Fibroblast of lung (primary cell): ENCODE data around the gene RNPEP. TPM values are rescaled to one million over a fixed set of nuclear protein-coding genes. Genes with fewer than 3 reads are reported as not detected.
A peak's percentile ranks its signal among the peaks of the same experiment; 100 is the strongest.

Source experiments
- DNase-seq, 2 donors: peaks; one replicate each; pipeline versions ENCODE4 v3.0.0 to v3.0.0-alpha.2; 2010; ENCODE audit warnings: low read depth in 2 of 2
- H2AFZ ChIP-seq: 2 replicates; pipeline ENCODE4 v1.5.1; 2012; ENCODE audit warnings: low read length, control low read depth, inconsistent platforms
- H3K27ac ChIP-seq: 2 replicates; pipeline ENCODE4 v1.5.1; 2011; ENCODE audit warnings: low read length, control low read depth; ENCODE audit not compliant: insufficient read depth
- H3K27me3 ChIP-seq: 2 replicates; pipeline ENCODE4 v1.5.1; 2011; ENCODE audit warnings: mild to moderate bottlenecking, low read length; ENCODE audit not compliant: control insufficient read depth, insufficient read depth
- H3K36me3 ChIP-seq: 2 replicates; pipeline ENCODE4 v1.5.1; 2011; ENCODE audit warnings: low read length; ENCODE audit not compliant: control insufficient read depth, insufficient read depth
- H3K4me1 ChIP-seq: 2 replicates; pipeline ENCODE4 v1.5.1; 2011; ENCODE audit warnings: low read length; ENCODE audit not compliant: control insufficient read depth, insufficient read depth; ENCODE audit errors: extremely low read depth
- H3K4me2 ChIP-seq: 2 replicates; pipeline ENCODE4 v1.5.1; 2011; ENCODE audit warnings: low read length, control low read depth; ENCODE audit not compliant: insufficient read depth; ENCODE audit errors: extremely low read depth
- H3K4me3 ChIP-seq, 4 experiments: fragments of 200-600 bp in 1 of 4; sonication (generic) in 1 of 4; replicated peaks in 1 of 4; 2 replicates each; pipeline ENCODE4 v1.5.1; 2011 to 2016; ENCODE audit warnings: low read length in 4 of 4, low read depth in 3 of 4, mild to moderate bottlenecking in 3 of 4, control low read depth in 2 of 4, inconsistent platforms in 1 of 4, mixed read lengths in 1 of 4; ENCODE audit not compliant: insufficient read depth in 1 of 4; ENCODE audit errors: control extremely low read depth in 1 of 4
- H3K79me2 ChIP-seq: 2 replicates; pipeline ENCODE4 v1.5.1; 2012; ENCODE audit warnings: mild to moderate bottlenecking, low read length, inconsistent platforms; ENCODE audit not compliant: control insufficient read depth, insufficient read depth
- H3K9ac ChIP-seq: 2 replicates; pipeline ENCODE4 v1.5.1; 2011; ENCODE audit warnings: mild to moderate bottlenecking, low read length, control low read depth; ENCODE audit not compliant: insufficient read depth
- H3K9me3 ChIP-seq: 2 replicates; pipeline ENCODE4 v1.5.1; 2012; ENCODE audit warnings: low read depth, low read length; ENCODE audit not compliant: control insufficient read depth, insufficient read depth
- H4K20me1 ChIP-seq: 2 replicates; pipeline ENCODE4 v1.5.1; 2011; ENCODE audit warnings: low read length; ENCODE audit not compliant: control insufficient read depth, insufficient read depth; ENCODE audit errors: extremely low read depth
- CTCF ChIP-seq, 2 donors: IDR thresholded peaks in 1 of 2; conservative IDR thresholded peaks in 1 of 2; 1 replicate in 1 of 2; 2 replicates in 1 of 2; pipeline ENCODE4 v1.5.1; 2011 to 2012; ENCODE audit warnings: low read length in 2 of 2, control low read depth in 1 of 2, inconsistent platforms in 1 of 2, low read depth in 1 of 2, mild to moderate bottlenecking in 1 of 2
- EZH2 ChIP-seq: IDR thresholded peaks from 2 replicates; pipeline ENCODE4 v1.5.1; 2012; ENCODE audit warnings: low read length, control low read depth, mild to moderate bottlenecking; ENCODE audit errors: missing control alignments
- polyA plus RNA-seq, 2 donors: library from polyadenylated mRNA; depleted of rRNA in 1 of 2; stranded (reverse) in 1 of 2; unstranded in 1 of 2; fragments of >200 nt; gene quantifications; 2 replicates each; pipeline ENCODE4 v1.2.1, GENCODE V29; 2011 to 2012; ENCODE audit warnings: missing spikeins in 1 of 2
- total RNA-seq: library from RNA; depleted of rRNA; stranded (reverse); fragments of >200 nt; gene quantifications from 2 replicates; pipeline ENCODE4 v1.2.1, GENCODE V29; 2014

Gene RNPEP
- total and polyA plus RNA-seq, 2 donors (not counting 1 experiment from before 2014, with no cell fraction given), result 56.9 to 77.1 TPM

GRCh38 chr1:201942129-201942495 lies 40.3 kb upstream of the RNPEP start:
- H3K79me2 ChIP-seq, result peaks cover 12% of the 10 kb centered on the region
- H4K20me1 ChIP-seq, result no peaks in the 10 kb centered on the region
- DNase-seq, result no peak
- H3K9ac ChIP-seq, result no peak overlapping the region
- peak overlapping the region in 1 of 4 experiments; percentile 24 for H3K4me3 ChIP-seq
- no peak overlapping the region for H3K4me2 ChIP-seq
- no peak overlapping the region for H2AFZ ChIP-seq
- no peaks in the 10 kb centered on the region for H3K27me3 ChIP-seq
- no peak for TF ChIP-seq CTCF (conservative IDR thresholded peaks at IDR 0.05 in 1 of 2, IDR thresholded peaks at IDR 0.05 in 1 of 2; ENCODE audit: low read depth in 1 of 2, low read length in 2 of 2)
- TF ChIP-seq EZH2, result no peak
- no peaks in the 10 kb centered on the region for H3K9me3 ChIP-seq
- peaks cover 25% of the 10 kb centered on the region for H3K4me1 ChIP-seq
- no peak overlapping the region for H3K27ac ChIP-seq
- H3K36me3 ChIP-seq, result peaks cover 1% of the 10 kb centered on the region

GRCh38 chr1:201944002-201944401 lies 38.4 kb upstream of the RNPEP start:
- H2AFZ ChIP-seq, result no peak overlapping the region
- no peaks in the 10 kb centered on the region for H3K9me3 ChIP-seq
- no peaks in the 10 kb centered on the region for H4K20me1 ChIP-seq
- no peak overlapping the region for H3K27ac ChIP-seq
- H3K79me2 ChIP-seq, result peaks cover 12% of the 10 kb centered on the region
- H3K4me3 ChIP-seq, result peak overlapping the region in 2 of 4 experiments; percentile 39 to 76
- H3K27me3 ChIP-seq, result no peaks in the 10 kb centered on the region
- peaks cover 20% of the 10 kb centered on the region for H3K4me1 ChIP-seq
- peaks cover 1% of the 10 kb centered on the region for H3K36me3 ChIP-seq
- TF ChIP-seq CTCF (conservative IDR thresholded peaks at IDR 0.05 in 1 of 2, IDR thresholded peaks at IDR 0.05 in 1 of 2; ENCODE audit: low read depth in 1 of 2, low read length in 2 of 2), result no peak
- TF ChIP-seq EZH2, result no peak
- no peak overlapping the region for H3K9ac ChIP-seq
- no peak for DNase-seq
- H3K4me2 ChIP-seq, result peak overlapping the region; percentile 33

GRCh38 chr1:201944639-201945038 lies 37.8 kb upstream of the RNPEP start:
- Histone ChIP-seq H3K4me1 (peaks cover 16% of the 10 kb centered on the region), H2AFZ (no peak overlapping the region), H3K27me3 (no peaks in the 10 kb centered on the region), H3K27ac (no peak overlapping the region), H3K4me3 (peak overlapping the region; percentile 24 to 76 (median 42)), H3K36me3 (peaks cover 1% of the 10 kb centered on the region), H3K4me2 (peak overlapping the region; percentile 82), H3K9me3 (no peaks in the 10 kb centered on the region), H4K20me1 (no peaks in the 10 kb centered on the region), H3K9ac (no peak overlapping the region), H3K79me2 (peaks cover 12% of the 10 kb centered on the region)
- DNase-seq, result no peak
- TF ChIP-seq CTCF (conservative IDR thresholded peaks at IDR 0.05 in 1 of 2, IDR thresholded peaks at IDR 0.05 in 1 of 2; ENCODE audit: low read depth in 1 of 2, low read length in 2 of 2) (no peak), EZH2 (no peak)
